Fibroblast of lung (primary cell): ENCODE results near the gene BCL6. TPM values are rescaled to one million over a fixed set of nuclear protein-coding genes. Genes with fewer than 3 reads are reported as not detected.

Source experiments
- DNase-seq, 2 donors: peaks; one replicate each; pipeline versions ENCODE4 v3.0.0 to v3.0.0-alpha.2; 2010; ENCODE audit warnings: low read depth in 2 of 2
- H2AFZ ChIP-seq: 2 replicates; pipeline ENCODE4 v1.5.1; 2012; ENCODE audit warnings: low read length, control low read depth, inconsistent platforms
- H3K27ac ChIP-seq: 2 replicates; pipeline ENCODE4 v1.5.1; 2011; ENCODE audit warnings: low read length, control low read depth; ENCODE audit not compliant: insufficient read depth
- H3K27me3 ChIP-seq: 2 replicates; pipeline ENCODE4 v1.5.1; 2011; ENCODE audit warnings: mild to moderate bottlenecking, low read length; ENCODE audit not compliant: control insufficient read depth, insufficient read depth
- H3K36me3 ChIP-seq: 2 replicates; pipeline ENCODE4 v1.5.1; 2011; ENCODE audit warnings: low read length; ENCODE audit not compliant: control insufficient read depth, insufficient read depth
- H3K4me1 ChIP-seq: 2 replicates; pipeline ENCODE4 v1.5.1; 2011; ENCODE audit warnings: low read length; ENCODE audit not compliant: control insufficient read depth, insufficient read depth; ENCODE audit errors: extremely low read depth
- H3K4me2 ChIP-seq: 2 replicates; pipeline ENCODE4 v1.5.1; 2011; ENCODE audit warnings: low read length, control low read depth; ENCODE audit not compliant: insufficient read depth; ENCODE audit errors: extremely low read depth
- H3K4me3 ChIP-seq, 4 experiments: fragments of 200-600 bp in 1 of 4; sonication (generic) in 1 of 4; replicated peaks in 1 of 4; 2 replicates each; pipeline ENCODE4 v1.5.1; 2011 to 2016; ENCODE audit warnings: low read length in 4 of 4, low read depth in 3 of 4, mild to moderate bottlenecking in 3 of 4, control low read depth in 2 of 4, inconsistent platforms in 1 of 4, mixed read lengths in 1 of 4; ENCODE audit not compliant: insufficient read depth in 1 of 4; ENCODE audit errors: control extremely low read depth in 1 of 4
- H3K79me2 ChIP-seq: 2 replicates; pipeline ENCODE4 v1.5.1; 2012; ENCODE audit warnings: mild to moderate bottlenecking, low read length, inconsistent platforms; ENCODE audit not compliant: control insufficient read depth, insufficient read depth
- H3K9ac ChIP-seq: 2 replicates; pipeline ENCODE4 v1.5.1; 2011; ENCODE audit warnings: mild to moderate bottlenecking, low read length, control low read depth; ENCODE audit not compliant: insufficient read depth
- H3K9me3 ChIP-seq: 2 replicates; pipeline ENCODE4 v1.5.1; 2012; ENCODE audit warnings: low read depth, low read length; ENCODE audit not compliant: control insufficient read depth, insufficient read depth
- H4K20me1 ChIP-seq: 2 replicates; pipeline ENCODE4 v1.5.1; 2011; ENCODE audit warnings: low read length; ENCODE audit not compliant: control insufficient read depth, insufficient read depth; ENCODE audit errors: extremely low read depth
- EZH2 ChIP-seq: IDR thresholded peaks from 2 replicates; pipeline ENCODE4 v1.5.1; 2012; ENCODE audit warnings: low read length, control low read depth, mild to moderate bottlenecking; ENCODE audit errors: missing control alignments
- polyA minus RNA-seq: library from RNA; depleted of rRNA, polyadenylated mRNA; stranded (reverse); fragments of >200 nt; gene quantifications from 2 replicates; pipeline ENCODE4 v1.2.3, GENCODE V29; 2011; ENCODE audit warnings: low replicate concordance
- polyA plus RNA-seq, 2 donors: library from polyadenylated mRNA; depleted of rRNA in 1 of 2; stranded (reverse) in 1 of 2; unstranded in 1 of 2; fragments of >200 nt; gene quantifications; 2 replicates each; pipeline ENCODE4 v1.2.1, GENCODE V29; 2011 to 2012; ENCODE audit warnings: missing spikeins in 1 of 2
- total RNA-seq: library from RNA; depleted of rRNA; stranded (reverse); fragments of >200 nt; gene quantifications from 2 replicates; pipeline ENCODE4 v1.2.1, GENCODE V29; 2014
- TF ChIP-seq, protein P1 (sequence below), 2 donors: IDR thresholded peaks in 1 of 2; conservative IDR thresholded peaks in 1 of 2; 1 replicate in 1 of 2; 2 replicates in 1 of 2; pipeline ENCODE4 v1.5.1; 2011 to 2012; ENCODE audit warnings: low read length in 2 of 2, control low read depth in 1 of 2, inconsistent platforms in 1 of 2, low read depth in 1 of 2, mild to moderate bottlenecking in 1 of 2

BCL6 gene
- 32.6 and 46.6 TPM in 2 replicates for total RNA-seq
- 7.5 and 12.7 TPM in 2 replicates for polyA plus RNA-seq
- polyA plus RNA-seq (2012): 27.7 and 33.0 TPM in 2 replicates
- 51.8 and 79.4 TPM in 2 replicates for polyA minus RNA-seq

DNA sequence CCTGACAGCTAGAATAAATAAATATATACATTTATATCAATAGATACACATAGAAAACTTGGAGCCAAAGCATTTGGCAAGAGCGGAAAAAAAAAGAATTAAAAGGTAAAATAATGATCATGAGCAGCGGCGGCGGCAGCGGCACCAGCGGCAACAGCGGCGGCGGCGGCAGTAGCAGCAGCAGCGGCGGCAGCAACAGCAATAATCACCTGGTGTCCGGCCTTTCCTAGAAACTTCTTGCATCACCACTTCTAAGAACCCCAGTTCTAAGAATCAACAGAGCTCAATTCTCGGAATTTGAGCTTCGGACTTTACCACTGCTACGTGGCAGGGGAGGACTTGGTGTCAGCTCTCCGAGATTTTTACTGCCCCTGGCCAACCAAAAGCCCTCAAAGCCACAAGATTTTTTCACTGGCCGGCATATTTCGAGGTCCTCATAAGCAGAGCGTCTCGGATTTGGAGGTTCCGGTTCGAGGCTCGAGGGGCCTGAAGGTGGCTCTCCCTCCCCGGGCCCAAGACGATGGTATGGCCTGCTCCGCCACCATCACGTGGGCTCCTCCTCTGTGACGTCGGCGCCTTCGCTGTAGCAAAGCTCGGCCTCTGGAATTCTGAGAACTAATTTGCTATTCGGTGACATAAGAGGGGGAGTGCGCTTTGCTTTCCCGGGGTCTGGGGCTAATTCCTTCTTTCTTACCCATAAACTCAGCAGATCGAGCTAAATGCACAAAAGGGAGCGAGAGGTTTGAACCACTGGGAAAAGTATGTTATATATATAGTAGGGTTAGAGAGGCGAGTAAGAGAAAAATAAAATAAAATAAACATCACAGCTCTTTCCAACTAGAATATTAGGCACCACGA lies at the start of gene BCL6:
TSS of gene BCL6 (minus strand) at position 268 of the 858 bp plus-strand sequence. CDS start 11,775 bp downstream, outside the sequence.
- Histone ChIP-seq H4K20me1 (no peaks in the 10 kb centered on the region), H3K79me2 (peaks cover 43% of the 10 kb centered on the region)

DNA sequence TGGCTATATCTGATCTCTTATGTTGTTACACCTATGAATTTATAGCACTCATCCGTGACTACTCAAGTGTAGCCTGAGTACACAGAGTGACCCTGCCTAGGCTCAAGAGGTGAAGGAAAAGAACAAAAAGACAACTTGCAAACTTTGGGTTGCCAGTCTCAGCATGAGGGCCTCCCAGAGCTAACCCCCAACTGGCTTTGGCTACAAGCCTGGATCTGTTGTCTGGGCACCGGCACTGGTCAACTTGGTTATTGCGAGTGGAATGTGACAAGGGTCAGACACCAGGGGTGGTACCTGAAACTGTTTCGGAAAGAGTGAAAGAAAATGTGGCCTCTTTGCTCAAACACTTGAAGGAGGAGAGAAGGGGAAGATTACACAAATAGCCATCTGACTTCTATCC lies 49.5 kb upstream of the BCL6 start:
- peaks cover 2% of the 10 kb centered on the region for H3K27me3 ChIP-seq
- no peak overlapping the region for H3K9ac ChIP-seq
- H4K20me1 ChIP-seq: no peaks in the 10 kb centered on the region
- H3K27ac ChIP-seq: no peak overlapping the region
- H3K79me2 ChIP-seq: no peaks in the 10 kb centered on the region
- DNase-seq: no peak
- TF ChIP-seq, protein P1, sequence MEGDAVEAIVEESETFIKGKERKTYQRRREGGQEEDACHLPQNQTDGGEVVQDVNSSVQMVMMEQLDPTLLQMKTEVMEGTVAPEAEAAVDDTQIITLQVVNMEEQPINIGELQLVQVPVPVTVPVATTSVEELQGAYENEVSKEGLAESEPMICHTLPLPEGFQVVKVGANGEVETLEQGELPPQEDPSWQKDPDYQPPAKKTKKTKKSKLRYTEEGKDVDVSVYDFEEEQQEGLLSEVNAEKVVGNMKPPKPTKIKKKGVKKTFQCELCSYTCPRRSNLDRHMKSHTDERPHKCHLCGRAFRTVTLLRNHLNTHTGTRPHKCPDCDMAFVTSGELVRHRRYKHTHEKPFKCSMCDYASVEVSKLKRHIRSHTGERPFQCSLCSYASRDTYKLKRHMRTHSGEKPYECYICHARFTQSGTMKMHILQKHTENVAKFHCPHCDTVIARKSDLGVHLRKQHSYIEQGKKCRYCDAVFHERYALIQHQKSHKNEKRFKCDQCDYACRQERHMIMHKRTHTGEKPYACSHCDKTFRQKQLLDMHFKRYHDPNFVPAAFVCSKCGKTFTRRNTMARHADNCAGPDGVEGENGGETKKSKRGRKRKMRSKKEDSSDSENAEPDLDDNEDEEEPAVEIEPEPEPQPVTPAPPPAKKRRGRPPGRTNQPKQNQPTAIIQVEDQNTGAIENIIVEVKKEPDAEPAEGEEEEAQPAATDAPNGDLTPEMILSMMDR (conservative IDR thresholded peaks at IDR 0.05 in 1 of 2, IDR thresholded peaks at IDR 0.05 in 1 of 2; ENCODE audit: low read depth in 1 of 2, low read length in 2 of 2): no peak
- no peak for TF ChIP-seq EZH2
- H2AFZ ChIP-seq: no peak overlapping the region
- H3K4me1 ChIP-seq: no peaks in the 10 kb centered on the region
- no peak overlapping the region for H3K4me3 ChIP-seq
- no peak overlapping the region for H3K4me2 ChIP-seq
- no peaks in the 10 kb centered on the region for H3K36me3 ChIP-seq
- no peaks in the 10 kb centered on the region for H3K9me3 ChIP-seq

More for the DNA sequence above, at the start of gene BCL6:
- peak; percentile 99 for DNase-seq
- Histone ChIP-seq H3K4me1 (peaks cover 5% of the 10 kb centered on the region), H3K4me3 (peak within 1 kb of the TSS; percentile 87 to 96 (median 94)), H3K9me3 (no peaks in the 10 kb centered on the region), H3K4me2 (peak within 1 kb of the TSS; percentile 55), H3K36me3 (no peaks in the 10 kb centered on the region), H3K9ac (peak within 1 kb of the TSS; percentile 95), H3K27me3 (no peaks in the 10 kb centered on the region), H2AFZ (peak within 1 kb of the TSS; percentile 79), H3K27ac (peak within 1 kb of the TSS; percentile 93)
- no peak for TF ChIP-seq EZH2
- TF ChIP-seq, protein P1 (conservative IDR thresholded peaks at IDR 0.05 in 1 of 2, IDR thresholded peaks at IDR 0.05 in 1 of 2; ENCODE audit: low read depth in 1 of 2, low read length in 2 of 2): no peak

DNA sequence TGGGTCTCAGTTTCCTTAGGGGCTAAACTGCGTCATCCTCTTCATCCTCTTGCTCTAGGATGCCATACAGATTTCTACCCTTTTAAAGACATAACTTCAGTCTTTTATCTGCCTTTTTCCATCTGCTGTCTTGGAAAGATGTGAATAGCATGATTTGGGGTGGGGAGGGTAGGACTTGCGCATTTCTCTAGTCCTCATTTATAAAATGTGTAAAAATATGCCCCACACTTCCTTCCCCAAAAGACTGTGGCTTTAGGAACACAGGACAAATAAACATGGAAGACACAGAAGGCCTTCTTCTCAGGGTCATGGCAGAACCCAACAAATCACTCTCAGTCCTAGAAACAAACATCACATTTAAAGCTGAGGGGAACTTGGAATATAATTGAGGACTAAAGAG lies 48.4 kb upstream of the BCL6 start:
- Histone ChIP-seq H3K27ac (no peak overlapping the region), H3K4me1 (no peaks in the 10 kb centered on the region), H3K27me3 (peaks cover 4% of the 10 kb centered on the region), H3K79me2 (no peaks in the 10 kb centered on the region), H3K36me3 (no peaks in the 10 kb centered on the region), H3K4me3 (no peak overlapping the region), H4K20me1 (no peaks in the 10 kb centered on the region), H3K9me3 (no peaks in the 10 kb centered on the region), H3K9ac (no peak overlapping the region), H2AFZ (no peak overlapping the region), H3K4me2 (no peak overlapping the region)
- TF ChIP-seq EZH2: no peak
- TF ChIP-seq, protein P1 (conservative IDR thresholded peaks at IDR 0.05 in 1 of 2, IDR thresholded peaks at IDR 0.05 in 1 of 2; ENCODE audit: low read depth in 1 of 2, low read length in 2 of 2): no peak
- no peak for DNase-seq
